Neutrophil (primary cell): Measurements from ENCODE around the gene PRLR.

Source experiments
- H3K27ac ChIP-seq: fragments of 200-600 bp; sonication (generic); 2 replicates; pipeline ENCODE4 v1.5.1; 2016; ENCODE audit warnings: mild to moderate bottlenecking, moderate library complexity
- H3K27me3 ChIP-seq: fragments of 200-600 bp; sonication (generic); 2 replicates; pipeline ENCODE4 v1.6.0; 2016; ENCODE audit warnings: mild to moderate bottlenecking
- H3K36me3 ChIP-seq: fragments of 200-600 bp; sonication (generic); 2 replicates; pipeline ENCODE4 v1.5.1; 2017
- H3K4me1 ChIP-seq, 2 experiments: fragments of 200-600 bp in 1 of 2; sonication (generic) in 1 of 2; 1 replicate in 1 of 2; 2 replicates in 1 of 2; pipeline versions ENCODE4 v1.5.1 to v1.6.1; 2013 to 2016; ENCODE audit warnings: low read depth in 1 of 2, low read length in 1 of 2, mild to moderate bottlenecking in 1 of 2, moderate library complexity in 1 of 2; ENCODE audit not compliant: control insufficient read depth in 1 of 2, insufficient read depth in 1 of 2
- H3K4me3 ChIP-seq, 2 experiments: fragments of 200-600 bp in 1 of 2; sonication (generic) in 1 of 2; 1 replicate in 1 of 2; 2 replicates in 1 of 2; pipeline ENCODE4 v1.5.1; 2013 to 2016; ENCODE audit warnings: low read depth in 1 of 2, low read length in 1 of 2, mild to moderate bottlenecking in 1 of 2, moderate library complexity in 1 of 2
- H3K9me3 ChIP-seq: fragments of 200-600 bp; sonication (generic); 2 replicates; pipeline ENCODE4 v1.5.1; 2016
- CTCF ChIP-seq: fragments of 200-600 bp; sonication (generic); IDR thresholded peaks from 2 replicates; pipeline ENCODE4 v1.5.1; 2016; ENCODE audit warnings: antibody characterized with exemption

The PRLR gene

GRCh38 chr5:35233121-35233520 lies 2.8 kb upstream of the PRLR start:
- H3K27me3 ChIP-seq = peaks cover 45% of the 10 kb centered on the region
- no peak overlapping the region for H3K4me3 ChIP-seq
- H3K9me3 ChIP-seq = no peaks in the 10 kb centered on the region
- no peak overlapping the region for H3K27ac ChIP-seq
- no peaks in the 10 kb centered on the region for H3K36me3 ChIP-seq
- no peak for TF ChIP-seq CTCF
- H3K4me1 ChIP-seq = peaks cover 9 to 10% of the 10 kb centered on the region in 2 experiments

GRCh38 chr5:35232124-35232523 lies 1.8 kb upstream of the PRLR start:
- peaks cover 9 to 10% of the 10 kb centered on the region in 2 experiments for H3K4me1 ChIP-seq
- no peaks in the 10 kb centered on the region for H3K36me3 ChIP-seq
- H3K27me3 ChIP-seq = peaks cover 55% of the 10 kb centered on the region
- no peaks in the 10 kb centered on the region for H3K9me3 ChIP-seq
- TF ChIP-seq CTCF = no peak
- no peak overlapping the region for H3K4me3 ChIP-seq
- H3K27ac ChIP-seq = no peak overlapping the region

GRCh38 chr5:35229076-35230037 lies 930 bp downstream of the PRLR start:
- peak overlapping the region in 1 of 2 experiments; percentile 8 for H3K4me3 ChIP-seq

GRCh38 chr5:35228310-35228709 lies 2.0 kb downstream of the PRLR start:
- TF ChIP-seq CTCF = no peak
- H3K4me1 ChIP-seq = peaks cover 9 to 10% of the 10 kb centered on the region in 2 experiments
- no peak overlapping the region for H3K27ac ChIP-seq
- no peaks in the 10 kb centered on the region for H3K36me3 ChIP-seq
- no peak overlapping the region for H3K4me3 ChIP-seq
- peaks cover 69% of the 10 kb centered on the region for H3K27me3 ChIP-seq
- no peaks in the 10 kb centered on the region for H3K9me3 ChIP-seq

More at GRCh38 chr5:35229076-35230037, 930 bp downstream of the PRLR start:
- no peaks in the 10 kb centered on the region for H3K9me3 ChIP-seq
- peaks cover 9 to 10% of the 10 kb centered on the region in 2 experiments for H3K4me1 ChIP-seq
- peaks cover 69% of the 10 kb centered on the region for H3K27me3 ChIP-seq
- no peaks in the 10 kb centered on the region for H3K36me3 ChIP-seq
- no peak overlapping the region for H3K27ac ChIP-seq
- TF ChIP-seq CTCF = no peak

- H3K4me3 ChIP-seq = no peak overlapping the region
- no peaks in the 10 kb centered on the region for H3K36me3 ChIP-seq
- H3K9me3 ChIP-seq = no peaks in the 10 kb centered on the region
- peaks cover 9 to 10% of the 10 kb centered on the region in 2 experiments for H3K4me1 ChIP-seq
- H3K27ac ChIP-seq = no peak overlapping the region
- no peak for TF ChIP-seq CTCF
- peaks cover 69% of the 10 kb centered on the region for H3K27me3 ChIP-seq
These were observed 2.6 kb downstream of the PRLR start for GRCh38 chr5:35227720-35228119.
